Renal cortical epithelial cell (primary cell): ENCODE results near the gene NOC4L. TPM values are rescaled to one million over a fixed set of nuclear protein-coding genes. Genes with fewer than 3 reads are reported as not detected.
A peak's percentile ranks its signal among the peaks of the same experiment; 100 is the strongest.

Experiments
- DNase-seq: peaks from one replicate; pipeline ENCODE4 v3.0.0-alpha.2; 2011; ENCODE audit warnings: low read depth
- total RNA-seq: library from RNA; depleted of rRNA; stranded (reverse); fragments of >200 nt; gene quantifications from 2 replicates; pipeline ENCODE4 v1.2.3, GENCODE V29; 2014

The NOC4L gene
- total RNA-seq, 1 donor from 2014 or later: 16.9 TPM

- peak; percentile 35 for DNase-seq
Measured at GRCh38 chr12:132170094-132170636, 25.9 kb downstream of the NOC4L start.

- DNase-seq: no peak
Measured at GRCh38 chr12:132170637-132171292, 26.5 kb downstream of the NOC4L start.

GRCh38 chr12:132171293-132171967, 27.2 kb downstream of the NOC4L start:
- no peak for DNase-seq

GRCh38 chr12:132171968-132172521, 27.8 kb downstream of the NOC4L start:
- DNase-seq: no peak

GRCh38 chr12:132172619-132173018, 28.4 kb downstream of the NOC4L start:
- DNase-seq: no peak

- no peak for DNase-seq
Measured at GRCh38 chr12:132173135-132174014, 29.1 kb downstream of the NOC4L start.

- DNase-seq: no peak
Measured at GRCh38 chr12:132174015-132174838, 30.0 kb downstream of the NOC4L start.

GRCh38 chr12:132174839-132175490, 30.7 kb downstream of the NOC4L start:
- no peak for DNase-seq

GRCh38 chr12:132175496-132176384, 31.5 kb downstream of the NOC4L start:
- DNase-seq: no peak

- no peak for DNase-seq
Measured at GRCh38 chr12:132176385-132176919, 32.2 kb downstream of the NOC4L start.

- no peak for DNase-seq
Measured at GRCh38 chr12:132176920-132177551, 32.8 kb downstream of the NOC4L start.

- DNase-seq: no peak
Measured at GRCh38 chr12:132178316-132178715, 34.1 kb downstream of the NOC4L start.

GRCh38 chr12:132178801-132179401, 34.6 kb downstream of the NOC4L start:
- DNase-seq: no peak

GRCh38 chr12:132179431-132180362, 35.4 kb downstream of the NOC4L start:
- no peak for DNase-seq

GRCh38 chr12:132180648-132181546, 36.6 kb downstream of the NOC4L start:
- DNase-seq: no peak

- no peak for DNase-seq
Measured at GRCh38 chr12:132181570-132182200, 37.4 kb downstream of the NOC4L start.
